Stromal cell of bone marrow (primary cell): Measurements from ENCODE around the gene BICD2.
A peak's percentile ranks its signal among the peaks of the same experiment; 100 is the strongest.

Source experiments
- DNase-seq: peaks from one replicate; pipeline ENCODE4 v3.0.0-alpha.2; 2012; ENCODE audit warnings: low read depth

BICD2 gene

DNA sequence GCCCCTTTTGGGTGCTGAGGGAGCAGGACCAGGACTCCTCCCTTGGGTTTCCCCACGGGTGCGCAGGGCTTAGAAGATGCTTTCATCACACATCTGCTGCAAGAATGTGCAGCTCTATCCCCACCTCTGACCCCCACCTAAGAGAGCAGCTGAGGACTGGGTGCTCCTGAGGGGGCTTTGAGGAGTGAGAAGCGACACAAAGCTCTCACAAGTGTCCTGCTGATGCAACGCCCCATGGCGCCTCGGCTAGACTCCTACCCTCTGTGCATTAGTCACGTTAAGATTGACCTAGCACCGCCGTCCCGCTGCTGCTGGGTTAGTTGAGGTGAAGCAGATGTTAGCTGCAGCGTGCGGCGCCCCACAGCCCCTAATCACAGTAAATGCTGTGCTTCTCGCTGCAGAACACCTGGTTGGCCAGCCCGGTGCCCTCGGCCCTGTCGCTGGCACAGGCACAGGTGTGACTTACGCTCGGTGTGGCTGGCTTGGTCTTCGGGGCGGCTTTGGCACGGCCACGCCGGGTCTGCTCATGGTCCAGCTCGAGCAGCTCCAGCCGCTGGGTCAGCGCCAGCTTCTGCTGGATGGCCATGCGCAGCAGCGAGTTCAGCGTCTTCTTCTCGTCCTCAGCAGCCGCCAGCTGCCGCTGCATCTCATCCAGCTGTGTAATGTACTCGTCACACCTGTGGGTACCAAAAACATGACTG, 49.7 kb downstream of the BICD2 start:
- DNase-seq: no peak

DNA sequence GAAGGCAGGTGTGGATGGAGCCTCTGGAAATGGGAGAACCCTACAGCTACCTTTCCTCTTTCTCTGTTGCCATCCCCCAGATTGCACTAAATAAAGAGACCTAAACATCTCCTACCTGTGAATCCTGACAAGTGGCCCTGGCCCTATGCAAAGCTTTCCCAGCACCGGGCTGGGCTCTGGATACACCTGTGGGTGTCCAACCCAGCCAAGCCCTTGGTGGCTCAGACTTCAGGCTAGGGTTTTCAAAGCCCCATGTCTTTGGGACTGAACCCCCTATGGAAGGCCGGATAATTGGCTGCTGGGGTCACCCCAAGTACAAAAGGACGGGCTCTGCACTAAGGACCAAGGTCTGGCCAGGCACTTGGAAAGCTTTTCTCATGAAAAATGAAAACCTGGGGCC, 50.6 kb downstream of the BICD2 start:
- no peak for DNase-seq

DNA sequence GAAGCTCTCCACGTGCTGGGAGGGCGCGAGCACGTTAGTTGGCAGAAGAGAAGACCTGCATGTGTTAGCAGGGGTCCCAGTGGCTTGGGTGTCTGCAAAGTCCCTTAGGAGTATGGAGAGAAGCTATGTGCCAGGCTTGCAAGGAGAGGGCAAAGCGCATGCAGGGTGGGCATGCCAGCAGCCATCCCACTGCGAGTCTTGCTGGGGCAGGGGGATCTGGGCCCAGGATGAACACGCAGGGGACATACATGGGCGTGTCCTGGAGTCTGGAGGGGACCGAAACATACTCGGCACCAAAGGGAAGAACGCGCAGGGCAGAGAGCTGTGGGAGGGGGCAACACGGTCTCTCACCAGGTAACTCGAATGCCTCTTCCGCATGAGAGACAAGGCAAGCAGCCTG, 51.1 kb downstream of the BICD2 start:
- no peak for DNase-seq

DNA sequence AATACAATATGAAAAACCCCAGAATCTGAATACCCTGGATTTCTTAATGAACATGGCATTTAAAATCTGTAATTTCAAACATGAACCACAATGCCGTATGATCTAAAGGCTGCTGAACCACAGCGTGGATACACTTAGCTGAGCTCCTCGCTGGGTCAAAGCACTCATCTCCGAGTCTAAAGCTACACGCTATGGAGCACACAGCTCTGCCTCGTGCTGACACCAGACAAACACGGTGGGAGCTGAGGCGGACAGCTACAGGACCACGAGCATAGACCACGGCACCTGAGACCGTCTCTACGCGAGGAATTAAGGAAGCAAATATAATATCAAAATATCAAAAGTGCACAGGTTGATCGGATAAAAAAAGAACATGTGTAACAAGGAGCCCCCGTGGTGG, 51.9 kb downstream of the BICD2 start:
- no peak for DNase-seq

DNA sequence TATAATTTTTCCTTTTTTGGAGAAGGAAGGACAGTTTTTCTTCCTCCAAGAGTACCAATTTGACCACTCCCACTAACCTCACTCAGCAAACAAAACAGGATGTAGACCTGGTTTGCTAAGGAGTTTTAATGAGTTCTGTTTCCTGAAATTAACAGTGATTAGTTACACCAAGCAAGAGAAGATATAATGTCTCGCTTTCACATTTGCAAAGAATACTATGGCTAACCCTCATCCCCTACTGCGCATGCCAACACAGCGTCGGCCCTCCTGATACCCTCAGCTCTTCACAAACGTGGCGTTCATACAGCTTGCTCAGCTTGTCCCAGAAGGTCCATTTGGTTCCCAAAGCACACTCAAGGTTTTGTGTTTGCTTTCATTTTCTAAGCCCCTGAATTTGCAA, 52.8 kb downstream of the BICD2 start:
- no peak for DNase-seq

DNA sequence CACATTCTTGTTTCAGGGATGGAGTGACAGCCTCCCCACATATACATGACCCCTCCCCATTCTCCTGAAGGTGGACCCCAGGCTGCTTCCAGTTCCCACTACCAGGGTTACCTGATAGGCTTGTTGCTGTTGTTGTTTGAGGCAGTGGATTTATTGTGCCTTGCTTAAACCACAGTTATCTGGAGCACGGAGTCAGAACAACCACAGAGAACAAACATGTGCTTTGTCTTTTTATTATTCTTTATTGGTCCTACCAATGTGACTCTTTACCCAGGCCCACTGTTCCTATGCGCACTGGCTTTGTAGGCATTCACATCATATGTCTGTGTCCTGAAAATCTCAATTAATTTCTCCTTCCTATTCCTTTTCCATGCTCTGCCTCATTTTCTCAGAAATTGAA, 53.5 kb downstream of the BICD2 start:
- no peak for DNase-seq

DNA sequence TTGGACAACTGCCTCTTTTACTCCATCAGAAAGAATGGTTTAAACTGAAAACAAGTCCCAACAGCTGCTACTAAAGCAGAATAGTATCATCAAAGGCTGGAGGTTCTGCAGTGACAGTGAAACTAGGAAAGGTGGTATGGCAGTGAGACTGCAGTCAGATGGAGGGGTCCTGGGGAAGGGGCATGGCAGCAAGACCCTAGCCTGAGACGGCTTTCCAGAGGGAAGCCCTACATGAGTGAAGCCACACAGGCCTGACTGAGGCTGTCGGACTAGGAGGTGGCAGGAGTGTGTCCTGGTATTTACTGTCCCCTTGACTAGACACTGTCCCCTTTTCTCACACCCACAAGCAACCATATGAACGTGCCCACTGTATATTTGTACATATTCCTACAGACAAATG, 54.3 kb downstream of the BICD2 start:
- no peak for DNase-seq

DNA sequence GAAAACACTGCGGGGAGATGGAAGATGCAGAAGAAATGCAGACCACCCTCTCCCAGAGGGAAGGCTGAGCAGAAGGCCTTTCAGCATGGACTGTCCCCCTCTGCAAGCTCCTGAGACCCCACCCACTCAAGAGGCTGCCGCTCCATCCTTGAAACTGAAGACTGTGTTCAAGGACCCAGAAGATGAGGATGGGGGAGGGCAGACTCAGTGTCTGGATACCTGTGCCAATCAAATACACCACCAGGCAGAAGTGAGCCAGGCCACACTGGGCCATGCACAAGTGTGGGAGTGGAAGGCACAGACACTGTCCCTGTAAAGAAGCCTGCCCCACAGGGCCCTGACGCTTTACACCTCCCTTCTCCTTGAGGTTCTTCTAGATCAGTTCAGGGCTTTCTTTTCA, 54.7 kb downstream of the BICD2 start:
- DNase-seq: no peak

DNA sequence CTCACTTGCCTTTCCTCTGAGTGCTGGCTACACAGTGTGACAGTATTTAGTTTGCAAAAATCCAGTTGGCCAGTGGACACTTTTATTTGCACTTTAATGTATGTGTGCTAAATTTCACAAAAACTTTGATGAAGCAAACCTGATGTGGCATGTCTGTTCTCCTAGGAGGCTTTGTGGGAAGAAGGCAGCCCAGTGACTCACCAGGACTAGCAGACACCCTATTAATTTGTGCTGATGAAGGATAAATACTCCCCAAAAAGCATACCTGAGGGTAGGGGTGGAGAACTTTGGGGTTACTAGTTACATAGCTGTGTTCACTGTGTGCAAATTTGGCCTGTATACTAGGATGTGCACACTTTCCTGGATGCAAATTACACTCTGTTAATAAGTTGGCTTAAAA, 55.4 kb downstream of the BICD2 start:
- no peak for DNase-seq

DNA sequence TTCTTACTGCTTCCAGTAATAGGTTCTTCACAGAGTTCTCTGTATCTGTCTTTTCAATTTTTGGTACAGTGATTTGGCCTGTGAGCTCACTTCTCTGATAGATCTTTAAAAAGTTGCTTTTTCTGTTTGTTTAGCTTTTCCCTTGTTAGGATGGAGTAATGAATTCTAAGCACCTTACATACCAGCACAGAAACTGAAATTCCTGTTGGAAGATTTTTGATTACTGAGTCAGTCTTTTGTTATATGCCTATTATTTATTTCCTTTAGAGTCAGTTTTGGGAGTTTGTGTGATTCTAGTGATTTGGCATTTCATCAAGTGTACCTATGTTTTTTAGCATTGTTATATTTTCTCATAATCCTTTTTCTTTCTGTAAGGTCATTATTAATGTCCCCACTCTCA, 57.1 kb downstream of the BICD2 start:
- DNase-seq: no peak

DNA sequence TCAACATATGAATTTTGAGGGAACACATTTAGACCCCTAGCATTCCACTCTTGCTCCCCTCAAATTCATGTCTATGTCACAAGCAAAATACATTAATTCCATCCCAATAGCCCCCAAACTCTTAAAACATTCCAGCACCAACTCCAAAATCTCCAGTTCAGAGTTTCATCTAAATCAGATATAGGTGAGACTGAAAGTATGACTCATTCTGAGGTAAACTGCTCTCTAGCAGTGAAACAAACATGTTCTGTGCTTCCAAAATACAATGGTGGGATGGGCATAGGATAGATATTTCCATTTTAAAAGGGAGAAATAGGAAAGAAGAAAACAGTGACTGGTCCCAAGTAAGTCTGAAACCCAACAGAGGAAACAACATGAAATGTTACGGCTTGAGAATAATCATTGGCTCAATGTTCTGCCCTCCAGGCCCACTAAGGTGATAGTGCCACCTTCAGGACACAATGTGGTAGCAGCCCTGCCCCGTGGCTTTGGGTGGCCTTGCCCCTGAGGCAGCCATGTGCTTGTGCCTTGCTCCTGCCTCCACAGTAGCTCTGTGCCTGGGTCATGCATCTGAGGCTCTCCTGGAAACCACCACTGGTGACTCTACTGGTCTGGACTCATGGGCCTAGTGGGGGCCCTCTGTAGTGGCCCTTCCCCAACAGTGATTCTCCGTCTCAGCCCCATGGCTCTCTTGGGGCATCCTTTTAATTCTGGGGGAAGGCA, 58.3 kb downstream of the BICD2 start:
- no peak for DNase-seq

DNA sequence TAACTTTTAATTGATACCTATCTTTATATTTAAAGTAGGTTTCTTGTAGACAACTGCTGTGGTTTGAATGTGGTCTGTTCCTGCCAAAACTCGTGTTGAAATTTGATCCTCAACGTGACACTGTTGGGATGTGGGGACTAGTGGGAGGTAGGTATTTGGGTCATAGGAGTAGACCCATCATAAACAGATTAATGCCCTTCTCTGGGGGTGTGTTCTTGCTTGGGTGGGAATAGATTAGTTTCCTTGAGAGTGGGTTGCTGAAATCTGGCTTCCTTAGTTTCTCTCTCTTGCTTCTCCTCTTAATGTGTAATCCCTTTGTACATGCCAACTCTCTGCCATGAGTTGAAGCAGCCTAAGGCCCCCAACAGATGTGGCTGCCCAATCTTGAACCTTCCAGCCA, 60.1 kb downstream of the BICD2 start:
- DNase-seq: no peak

DNA sequence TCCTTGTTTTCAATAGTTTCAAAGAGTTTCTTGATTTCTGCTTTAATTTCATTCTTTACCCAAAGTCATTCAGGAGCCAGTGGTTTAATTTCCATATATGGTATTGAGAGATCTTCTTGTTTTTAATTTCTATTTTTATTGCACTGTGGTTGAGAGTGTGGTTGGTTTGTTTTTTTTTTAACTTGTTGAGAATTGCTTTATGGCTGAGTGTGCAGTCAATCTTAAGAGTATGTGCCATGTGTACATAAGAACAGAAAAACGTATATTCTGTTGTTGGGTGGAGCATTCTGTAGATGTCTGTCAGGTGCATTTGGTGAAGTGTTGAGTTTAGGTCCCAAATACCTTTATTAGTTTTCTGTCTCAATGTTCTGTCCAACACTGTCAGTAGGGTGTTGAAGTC, 68.0 kb downstream of the BICD2 start:
- DNase-seq: no peak

DNA sequence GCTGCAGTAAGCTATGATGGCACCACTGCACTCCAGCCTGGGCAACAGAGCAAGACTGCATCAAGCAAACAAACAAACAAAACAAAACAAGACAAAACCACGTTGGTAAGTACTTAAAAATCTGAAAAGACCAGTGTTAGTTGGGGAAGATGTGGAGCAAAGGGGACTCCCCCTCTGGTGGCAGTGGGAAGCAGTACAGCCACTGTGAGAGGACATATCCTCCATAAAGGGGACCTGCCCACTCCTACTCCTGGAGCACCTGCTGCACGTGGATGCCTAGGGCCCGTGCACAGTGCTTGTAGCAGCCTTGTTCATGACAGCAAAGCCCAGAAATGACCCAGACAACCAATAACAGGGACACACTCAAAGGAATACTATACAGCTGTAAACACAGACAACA, 77.7 kb downstream of the BICD2 start:
- DNase-seq: no peak

DNA sequence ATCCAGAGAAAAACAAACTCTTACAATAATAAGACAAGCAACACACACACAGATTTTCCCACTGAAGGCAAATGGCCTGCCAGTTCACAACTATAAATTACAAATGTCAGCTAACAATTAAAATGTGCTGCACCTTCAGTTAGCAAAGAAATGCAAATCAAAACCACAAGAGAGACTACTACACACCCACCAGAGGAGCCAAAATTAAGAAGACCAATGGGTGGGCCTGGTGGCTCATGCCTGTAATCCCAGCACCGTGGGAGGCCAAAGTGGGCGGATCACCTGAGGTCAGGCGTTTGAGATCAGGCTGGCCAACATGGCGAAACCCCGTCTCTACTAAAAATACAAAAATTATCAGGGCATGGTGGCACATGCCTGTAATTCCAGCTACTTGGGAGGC, 79.6 kb downstream of the BICD2 start:
- DNase-seq: no peak

DNA sequence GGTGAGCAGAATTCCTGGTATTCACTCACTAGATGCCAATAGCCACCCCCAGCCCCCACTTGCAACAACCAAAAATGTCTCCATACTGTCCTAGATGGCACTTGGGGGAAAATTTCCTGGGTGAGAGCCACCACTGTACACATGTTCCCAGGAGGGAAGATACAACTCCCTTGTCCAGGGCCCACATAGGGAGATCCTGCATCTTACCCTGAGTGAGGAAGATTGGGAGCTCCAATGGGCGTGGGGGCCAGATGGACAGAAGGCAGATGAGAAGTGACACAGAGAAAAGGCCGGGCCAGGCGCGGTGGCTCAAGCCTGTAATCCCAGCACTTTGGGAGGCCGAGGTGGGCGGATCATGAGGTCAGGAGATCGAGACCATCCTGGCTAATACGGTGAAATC, 82.4 kb downstream of the BICD2 start:
- DNase-seq: no peak

DNA sequence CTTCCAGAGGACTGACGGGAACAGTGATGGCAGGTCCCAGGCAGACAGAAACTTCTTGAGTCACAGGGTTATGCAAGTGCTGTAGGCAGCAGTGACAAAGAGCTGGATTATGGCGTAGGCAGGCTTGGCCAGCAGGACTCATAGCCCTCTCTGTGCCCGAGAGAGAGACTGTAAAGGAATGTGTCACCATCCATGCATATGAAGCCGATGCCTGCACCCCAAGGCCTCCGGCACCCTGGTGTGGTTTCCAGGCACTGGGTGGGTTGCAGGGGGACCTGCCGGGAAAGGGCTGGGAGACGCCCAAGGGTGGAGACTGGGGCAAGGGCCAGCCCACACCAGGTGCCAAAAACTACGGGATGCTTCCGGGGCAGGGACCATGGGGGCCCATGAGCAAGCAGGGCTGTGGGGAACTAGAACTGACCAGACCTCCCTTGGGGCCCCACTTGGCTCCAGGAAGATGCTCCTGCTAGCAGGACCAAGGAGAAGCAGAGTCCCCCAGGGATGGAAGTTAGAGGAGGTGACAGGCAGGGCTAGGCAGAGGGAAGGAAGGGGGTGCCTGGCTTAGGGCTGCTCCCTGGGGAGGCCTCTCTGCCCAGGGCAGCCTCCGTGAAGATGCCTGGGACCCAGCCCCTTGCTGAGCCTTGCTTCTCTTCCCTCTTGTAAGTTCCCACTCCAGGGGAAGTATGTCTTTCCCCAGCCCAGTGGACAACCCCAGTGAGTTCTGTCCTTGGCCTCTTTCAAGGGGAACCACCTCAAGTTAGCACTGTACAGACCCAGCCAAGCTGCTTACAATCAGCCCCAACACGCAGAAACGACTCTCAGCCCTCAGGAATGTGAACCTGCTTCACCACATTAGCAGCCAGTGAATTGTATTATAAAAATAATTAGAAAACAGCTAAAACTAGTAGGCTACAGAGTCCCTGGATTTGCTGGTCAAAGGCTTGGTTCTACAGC, 84.2 kb downstream of the BICD2 start:
- no peak for DNase-seq

DNA sequence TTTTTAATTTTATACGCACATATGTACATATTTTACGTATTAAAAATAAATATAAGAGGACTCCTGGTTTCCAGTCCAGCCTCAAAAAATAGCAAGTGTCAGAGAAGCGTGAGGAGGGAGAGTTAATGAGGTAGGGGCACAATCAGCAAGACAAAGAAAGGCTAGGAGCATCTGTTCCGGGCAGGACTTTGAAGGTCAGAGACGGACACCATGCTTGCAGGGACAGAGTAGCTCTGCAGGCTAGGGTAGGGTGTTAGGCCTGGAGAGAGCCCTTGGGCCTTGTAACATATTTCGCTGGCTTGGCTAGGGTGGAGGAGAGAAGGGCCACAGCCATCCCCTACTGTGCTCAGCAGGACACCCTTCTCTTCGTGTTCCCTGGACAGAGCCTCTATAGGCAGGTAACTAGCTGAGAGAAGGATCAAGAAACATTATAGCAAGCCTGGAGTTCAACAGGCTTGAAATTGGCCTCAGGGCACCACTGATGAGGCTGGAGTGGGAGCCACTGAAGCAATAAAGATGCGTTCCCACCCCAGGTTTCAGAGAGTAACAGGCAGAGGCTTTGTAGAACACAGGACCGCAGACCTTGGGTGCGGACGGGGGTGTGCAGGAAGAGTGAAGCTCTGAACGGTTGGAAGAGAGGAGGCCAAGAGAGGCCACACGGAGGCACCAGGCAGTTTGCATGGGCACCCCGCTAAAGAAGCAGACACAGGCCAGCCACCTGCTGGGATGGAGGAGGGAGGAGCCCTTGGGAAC, 85.0 kb downstream of the BICD2 start:
- no peak for DNase-seq

DNA sequence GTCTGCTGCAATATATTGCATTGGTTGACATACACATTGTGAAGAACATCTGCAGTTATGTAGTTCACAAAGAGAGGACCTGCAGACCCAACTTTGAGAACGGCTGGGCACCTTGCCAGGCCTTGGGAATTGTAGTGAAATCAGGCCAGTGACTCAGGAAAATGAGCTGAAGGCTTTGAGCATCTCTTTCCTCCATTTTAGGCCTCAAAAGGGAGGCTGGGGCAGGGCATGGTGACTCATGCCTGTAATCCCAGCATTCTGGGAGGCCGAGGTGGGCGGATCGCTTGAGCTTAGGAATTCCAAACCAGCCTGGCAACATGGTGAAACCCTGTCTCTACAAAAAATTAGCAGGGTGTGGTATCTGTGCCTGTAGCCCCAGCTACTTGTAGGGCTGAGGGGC, 93.3 kb downstream of the BICD2 start:
- DNase-seq: no peak

DNA sequence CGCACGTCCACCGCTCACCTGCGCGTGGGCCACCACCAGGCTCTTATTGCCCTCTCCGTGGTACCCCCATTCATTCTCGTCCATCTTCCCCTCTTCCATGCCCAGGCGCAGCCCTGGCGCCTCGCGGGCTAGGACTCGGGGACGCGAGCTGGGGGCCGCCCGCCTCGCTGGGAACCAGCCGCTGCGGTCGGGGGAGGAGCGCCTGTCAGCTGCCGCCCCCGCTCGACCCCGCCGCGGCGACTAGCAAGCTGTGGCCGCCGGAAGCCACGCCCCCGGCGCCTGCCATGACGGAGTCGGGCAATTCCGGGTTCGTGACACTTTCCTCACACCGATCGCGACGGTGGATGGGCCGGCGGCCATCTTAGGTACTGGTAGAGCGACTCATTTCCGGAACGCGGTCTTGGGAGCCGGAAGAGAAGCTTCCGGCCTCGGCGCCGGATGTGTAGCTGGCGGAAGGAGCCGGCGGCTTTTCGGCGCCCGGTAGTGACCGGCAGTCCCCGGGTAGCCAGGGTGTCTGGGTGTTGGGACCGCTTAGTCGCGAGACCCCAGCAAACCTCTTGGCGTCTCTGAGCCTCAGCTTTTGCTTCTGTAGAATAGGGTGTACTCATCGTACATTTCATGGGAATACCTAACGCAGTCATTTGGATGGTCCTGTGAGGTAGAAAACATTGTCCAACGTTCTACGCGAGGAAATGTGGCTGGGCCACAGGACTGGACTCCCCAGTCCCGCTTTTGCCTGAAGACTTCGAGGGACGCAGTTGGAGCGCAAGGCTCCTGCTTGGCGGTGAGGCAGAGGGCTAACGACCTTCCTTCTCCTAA, 94.5 kb downstream of the BICD2 start, which contains the start of gene IPPK:
Gene IPPK (minus strand): TSS at position 242 of the 819 bp plus-strand sequence. CDS start 143 bp downstream, at position 99.
- peak; percentile 98 for DNase-seq

DNA sequence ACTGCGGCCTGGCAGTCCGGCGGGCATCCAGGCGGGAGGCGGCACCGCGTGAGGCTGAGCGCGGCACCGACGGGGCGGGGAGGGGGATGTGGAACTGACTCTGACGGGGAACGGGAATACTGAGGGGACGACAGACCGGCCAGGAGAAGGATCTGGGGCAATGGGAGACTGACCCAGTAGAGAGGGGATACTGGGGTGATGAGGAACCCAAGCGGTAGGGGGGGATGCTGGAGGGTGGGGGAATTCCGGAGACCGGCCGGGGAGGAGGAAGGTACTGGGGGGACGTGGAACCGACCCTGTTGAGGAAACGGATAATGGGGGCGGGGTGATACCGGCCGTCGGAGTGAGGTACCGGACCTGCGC, 95.1 kb downstream of the BICD2 start:
- DNase-seq: no peak
